Erythroblast (primary cell): ENCODE data around the gene DIPK1C.

ENCODE experiments used
- GATA1 ChIP-seq: IDR thresholded peaks from 2 replicates; pipeline ENCODE4 v1.6.1; 2011; ENCODE audit warnings: low read depth, mild to moderate bottlenecking, control low read depth, low read length, moderate library complexity
- POLR2A ChIP-seq: IDR thresholded peaks from 2 replicates; pipeline ENCODE4 v1.6.1; 2011; ENCODE audit warnings: mild to moderate bottlenecking, low read length

- TF ChIP-seq POLR2A, result no peak
- no peak for TF ChIP-seq GATA1
These were observed 45.6 kb downstream of the DIPK1C start for GRCh38 chr18:74411475-74411874.
